Right kidney (tissue), 1 donor: Measurements from ENCODE around the gene RNF182.
A peak's percentile ranks its signal among the peaks of the same experiment; 100 is the strongest.
"Not testable (repeated sequence)": the region's sequence is repeated elsewhere in the genome, so short reads cannot be mapped to it uniquely, and the experiment has no call there.

Source experiments
- DNase-seq: peaks from one replicate; pipeline ENCODE4 v3.0.0-alpha.2; 2016

Gene RNF182

GRCh38 chr6:13917141-13917540 lies 7.6 kb upstream of the RNF182 start:
- DNase-seq = no peak

- no peak for DNase-seq
These were observed 6.0 kb upstream of the RNF182 start for GRCh38 chr6:13918686-13919250.

DNA sequence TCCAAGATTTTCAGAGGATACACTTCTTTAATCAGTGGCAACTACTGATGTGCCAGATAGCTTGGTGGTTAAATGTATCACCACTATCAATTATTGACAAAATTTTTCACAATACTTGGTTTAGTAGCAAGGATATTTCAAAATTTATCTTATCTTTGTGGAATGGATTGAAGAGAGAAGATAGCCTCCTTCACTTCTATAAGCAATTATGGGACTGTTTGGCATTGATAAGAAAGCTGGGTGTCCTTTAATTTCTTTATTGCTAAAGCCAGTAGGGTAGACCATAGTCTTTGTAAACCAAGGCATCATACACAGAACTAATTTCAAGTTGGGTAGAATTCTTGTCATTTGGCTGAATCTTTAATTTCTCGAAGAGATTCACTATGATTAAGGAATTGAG lies 4.9 kb upstream of the RNF182 start:
- DNase-seq = no peak

- DNase-seq = no peak
These were observed 4.2 kb upstream of the RNF182 start for GRCh38 chr6:13920552-13920951.

DNA sequence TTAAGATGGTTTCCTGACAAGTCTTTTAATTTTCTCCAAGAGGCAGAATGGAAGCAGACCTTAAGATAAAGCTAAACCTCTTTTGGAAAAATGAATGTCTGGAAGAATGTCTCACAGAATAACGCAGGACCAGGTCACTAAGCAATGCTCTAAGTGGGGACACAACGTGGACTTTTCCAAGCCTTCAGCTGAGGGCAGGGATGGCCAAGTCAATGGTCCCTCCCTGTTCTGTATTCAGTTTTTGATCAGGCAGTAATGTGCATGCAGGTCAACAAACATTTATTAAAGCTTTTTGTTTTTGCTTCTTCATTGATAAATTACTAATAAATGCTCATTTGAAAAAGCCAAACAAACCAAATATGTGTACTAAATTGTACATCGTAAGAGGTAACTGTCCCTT lies 2.0 kb upstream of the RNF182 start:
- DNase-seq = no peak

DNA sequence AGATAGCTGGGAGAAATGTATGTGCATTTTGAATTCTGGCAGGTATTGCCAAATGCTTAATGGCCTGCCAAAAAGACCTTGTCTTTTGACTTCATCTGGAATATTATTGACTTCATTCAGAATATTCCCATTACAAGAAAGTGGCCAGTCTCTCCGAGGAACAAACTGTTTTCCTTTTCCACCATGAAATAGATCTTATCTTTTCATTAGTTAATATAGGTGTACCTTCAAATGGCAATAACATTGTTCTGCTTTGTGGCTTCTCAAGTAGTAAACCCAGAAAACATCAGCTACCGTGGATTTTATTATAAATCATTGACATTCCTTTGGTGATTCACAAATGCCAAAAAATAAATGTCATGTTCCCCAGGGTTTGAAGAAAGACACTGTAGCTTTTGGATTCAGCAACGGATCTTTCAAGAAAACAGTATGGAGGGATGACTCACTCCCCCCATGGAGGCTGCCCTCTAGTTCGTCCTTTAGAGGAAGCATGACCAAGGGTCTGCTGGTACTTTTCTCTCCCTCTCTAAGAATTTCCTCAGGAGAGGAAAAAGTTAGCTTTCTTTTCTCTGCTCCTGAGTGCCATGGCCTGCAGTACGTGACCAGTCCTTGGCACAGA lies 1.1 kb upstream of the RNF182 start:
- DNase-seq = no peak

GRCh38 chr6:13924146-13924948 lies 405 bp upstream of the RNF182 start:
- DNase-seq = peak; percentile 89

- no peak for DNase-seq
These were observed 1.6 kb downstream of the RNF182 start for GRCh38 chr6:13926378-13926777.

DNA sequence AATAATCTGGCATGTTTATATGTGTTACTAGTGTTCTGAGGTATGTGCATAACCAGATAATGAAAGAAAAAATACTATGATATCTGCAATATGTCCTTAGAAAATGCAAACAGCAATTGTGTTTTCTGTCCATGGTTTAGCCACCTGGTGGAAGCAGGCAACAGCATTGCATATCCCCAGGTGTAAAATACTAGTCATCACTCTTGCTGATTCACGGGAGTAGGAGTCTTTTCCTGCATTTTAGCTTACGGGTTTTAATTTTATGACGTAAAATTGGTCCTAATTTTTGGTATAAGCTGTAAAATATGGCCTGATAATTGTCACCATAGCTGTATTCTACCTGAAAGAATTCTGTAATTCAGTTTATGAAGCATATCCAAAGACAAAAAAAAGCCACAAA lies 2.5 kb downstream of the RNF182 start:
- no peak for DNase-seq

DNA sequence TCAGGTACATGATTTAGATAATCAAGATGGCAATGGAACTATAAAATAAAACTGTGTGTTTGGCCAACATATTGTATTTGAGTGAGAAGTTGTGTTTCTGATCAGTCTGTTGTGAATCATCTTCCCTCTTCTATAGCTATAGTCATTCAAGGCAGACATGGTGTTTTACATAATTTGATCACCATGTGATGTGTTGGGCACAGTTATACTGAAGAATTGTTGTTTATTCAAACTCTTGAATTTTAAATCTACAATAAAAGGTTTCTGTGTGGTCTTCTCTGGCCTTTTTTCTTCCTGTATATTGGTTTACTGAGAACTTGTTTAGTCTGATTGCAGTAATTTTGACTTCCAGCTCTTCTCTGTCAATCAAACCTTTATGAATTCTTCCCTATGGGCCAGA lies 4.4 kb downstream of the RNF182 start:
- no peak for DNase-seq

DNA sequence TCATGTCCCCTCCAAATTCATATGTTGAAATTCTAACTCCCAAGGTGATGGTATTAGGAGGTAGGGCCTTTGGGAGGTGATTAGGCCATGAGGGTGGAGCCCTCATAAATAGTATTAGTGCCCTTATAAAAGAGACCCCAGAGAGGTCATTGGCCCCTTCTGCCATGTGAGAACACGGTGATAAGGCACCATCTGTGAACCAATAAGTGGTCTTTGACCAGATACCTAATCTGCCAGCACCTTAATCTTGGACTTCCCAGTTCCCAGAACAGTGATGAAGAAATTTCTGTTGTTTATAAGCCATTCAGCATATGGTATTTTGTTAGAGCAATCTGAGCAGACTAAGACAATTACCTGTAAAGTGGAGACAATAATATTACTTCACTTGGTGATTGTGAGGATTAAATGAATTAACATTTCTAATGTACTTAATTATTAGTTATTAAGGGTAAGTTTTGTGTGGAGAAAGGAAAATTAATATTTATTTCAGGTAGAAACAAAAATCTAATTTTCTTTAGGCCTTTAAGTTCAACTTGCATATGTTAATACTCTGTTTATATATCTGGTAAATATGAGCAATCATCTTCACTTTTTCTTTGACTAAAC lies 7.1 kb downstream of the RNF182 start:
- DNase-seq = no peak

DNA sequence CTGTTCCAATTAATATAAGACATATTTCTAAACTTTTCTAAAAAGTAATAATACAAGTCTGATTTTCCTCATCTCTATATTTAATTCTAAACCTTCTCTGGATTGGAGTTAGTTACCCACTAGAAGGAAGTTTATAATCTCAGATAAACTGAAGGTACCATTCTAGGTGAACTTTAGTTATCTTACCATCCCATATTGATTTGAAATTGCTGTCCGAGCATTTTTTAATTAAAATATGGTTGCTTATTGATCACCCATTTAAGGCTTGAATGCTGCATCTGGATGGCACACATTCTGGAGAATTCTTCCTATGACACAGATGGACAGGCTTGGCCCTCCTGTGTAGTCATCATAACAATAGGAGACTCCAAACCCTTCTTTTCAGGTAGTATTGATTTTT lies 8.0 kb downstream of the RNF182 start:
- DNase-seq = no peak

DNA sequence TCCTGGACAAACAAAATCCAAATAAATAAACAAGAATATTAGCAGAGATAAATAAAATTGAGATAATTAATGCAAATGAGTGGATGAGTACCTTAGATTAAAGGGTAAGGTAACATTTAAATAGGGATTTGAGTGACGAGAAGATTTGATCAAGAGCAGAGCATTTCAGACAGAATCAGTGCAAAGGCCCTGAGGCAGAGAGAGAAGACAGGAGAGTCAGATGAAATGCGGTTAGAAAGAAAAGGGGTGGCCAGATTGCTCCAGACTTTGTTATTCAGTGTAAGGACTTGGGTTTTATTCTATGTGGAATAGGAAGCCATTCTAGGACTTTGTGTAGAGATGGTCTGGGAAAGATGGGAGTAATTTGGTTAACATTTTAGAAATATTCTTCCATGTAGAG lies 10.0 kb downstream of the RNF182 start:
- no peak for DNase-seq

- no peak for DNase-seq
These were observed 10.6 kb downstream of the RNF182 start for GRCh38 chr6:13935190-13935880.

DNA sequence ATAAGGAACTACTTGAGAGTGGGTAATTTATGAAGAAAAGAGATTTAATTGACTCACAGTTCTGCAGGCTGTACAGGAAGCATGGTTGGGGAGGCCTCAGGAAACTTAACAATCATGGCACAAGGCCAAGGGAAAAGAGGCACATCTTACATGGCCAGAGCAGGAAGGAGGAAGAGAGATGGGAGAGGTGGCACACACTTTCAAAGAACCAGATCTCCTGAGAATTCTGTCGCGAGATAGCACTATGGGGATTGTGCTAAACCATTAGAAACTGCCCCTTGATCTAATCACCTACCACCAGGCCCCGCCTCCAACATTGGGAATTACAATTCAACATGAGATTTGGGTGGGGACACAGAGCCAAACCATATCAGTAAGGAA lies 11.1 kb downstream of the RNF182 start:
- not testable (repeated sequence) for DNase-seq

DNA sequence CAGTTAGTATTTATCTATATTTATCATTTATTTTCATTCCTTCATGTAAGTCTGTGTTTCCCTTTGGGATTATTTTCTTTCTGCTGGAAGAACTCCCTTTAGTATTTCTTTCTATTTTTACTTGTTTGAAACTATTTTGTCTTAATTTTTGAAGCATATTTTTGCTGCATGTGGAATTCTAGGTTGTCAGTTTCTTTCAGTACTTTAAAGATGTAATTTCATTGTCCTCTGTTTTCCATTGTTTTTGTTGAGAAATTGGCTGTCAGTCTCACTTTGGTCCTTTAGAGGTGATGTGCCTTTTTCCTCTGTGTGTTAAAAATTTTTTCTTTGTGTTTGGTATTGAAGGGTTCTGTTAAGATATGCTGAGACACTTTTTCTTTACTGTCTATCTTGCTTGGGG lies 17.1 kb downstream of the RNF182 start:
- DNase-seq = no peak

DNA sequence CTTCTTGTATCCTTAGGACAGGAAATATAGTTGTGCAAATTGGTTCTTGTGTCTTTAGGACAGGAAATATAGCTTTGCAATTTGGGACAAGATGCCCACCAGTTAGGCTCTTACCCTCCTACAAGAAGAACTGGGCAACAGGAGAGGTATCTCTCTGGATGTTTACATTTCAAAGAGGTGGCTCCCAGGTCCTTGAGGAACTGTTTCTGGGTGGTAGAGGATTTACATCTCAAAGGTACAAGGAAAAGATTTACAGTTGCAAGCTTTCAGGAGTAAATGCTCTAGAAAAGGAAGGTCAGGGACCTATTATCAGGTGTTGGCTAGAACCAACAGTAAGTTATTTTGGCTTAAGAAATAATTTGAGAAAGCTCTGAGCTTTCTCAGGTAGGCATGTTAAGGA lies 19.2 kb downstream of the RNF182 start:
- DNase-seq = no peak

GRCh38 chr6:13946506-13946905 lies 21.8 kb downstream of the RNF182 start:
- no peak for DNase-seq

DNA sequence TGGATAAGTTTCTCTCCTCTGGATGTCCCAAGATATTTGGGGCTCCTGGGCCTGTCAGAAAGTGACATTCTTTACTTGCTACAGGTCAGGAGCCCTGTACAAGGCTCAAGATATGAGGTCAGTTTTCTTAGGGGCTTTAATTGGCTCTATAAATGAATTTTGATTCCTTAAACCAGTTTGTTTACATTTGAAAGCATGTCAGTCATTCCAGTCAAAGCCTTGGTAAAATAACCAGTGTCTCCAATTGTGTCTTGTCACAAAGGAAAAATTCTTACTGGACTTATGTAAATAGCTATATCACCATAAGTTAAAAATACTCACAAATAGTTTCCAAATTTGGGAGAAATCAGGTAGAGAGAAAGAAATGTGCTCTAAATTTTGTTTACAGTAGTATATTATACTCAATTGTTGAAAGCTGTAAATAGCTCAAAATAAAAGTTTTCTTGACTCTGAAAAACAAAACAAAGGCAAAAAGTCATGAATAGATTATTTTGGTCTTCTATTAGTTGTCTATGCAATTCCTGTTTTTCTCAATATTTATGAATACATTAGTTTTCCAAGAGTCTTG lies 22.9 kb downstream of the RNF182 start:
- no peak for DNase-seq

- DNase-seq = no peak
These were observed 27.3 kb downstream of the RNF182 start for GRCh38 chr6:13952101-13952500.

DNA sequence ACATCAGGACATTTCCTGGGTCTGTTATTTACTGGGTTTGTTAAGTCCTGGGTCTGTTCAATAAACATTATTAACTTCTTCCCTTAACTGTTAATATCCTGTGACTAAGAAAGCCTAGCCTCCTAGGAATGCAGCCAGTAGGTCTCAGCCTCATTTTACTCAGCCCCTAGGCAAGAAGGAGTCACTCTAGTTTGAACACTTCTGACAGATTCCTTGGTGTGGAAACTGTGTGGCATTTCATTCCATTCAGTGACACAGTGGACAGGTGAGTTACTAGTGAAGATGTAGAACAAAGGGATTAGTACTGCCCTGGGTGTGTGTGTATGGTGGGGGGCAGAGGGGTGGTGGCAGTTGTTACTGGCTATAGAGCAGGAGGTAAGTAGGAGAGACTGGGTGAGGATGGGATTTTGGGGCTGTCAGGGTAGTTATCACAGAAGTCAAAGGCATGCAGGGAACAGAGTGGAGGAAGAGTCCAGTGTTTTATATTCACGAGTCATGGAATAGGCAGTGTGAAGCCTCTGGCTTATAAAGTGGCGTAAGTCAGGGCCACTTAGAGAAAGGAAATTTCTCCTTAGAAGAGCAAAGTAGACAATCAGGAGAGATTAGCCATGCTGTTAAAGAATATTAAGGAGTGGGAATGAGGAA lies 28.4 kb downstream of the RNF182 start:
- DNase-seq = no peak

GRCh38 chr6:13965582-13966127 lies 40.9 kb downstream of the RNF182 start:
- no peak for DNase-seq
